ENCODE measurements around the gene PPP1R16B. TPM values are rescaled to one million over a fixed set of nuclear protein-coding genes. Genes with fewer than 3 reads are reported as not detected.

PPP1R16B gene
- total and polyA plus RNA-seq, 2 experiments from 2014 or later: 0.28 to 0.33 TPM

- Histone ChIP-seq H3K9me2 (replicated peaks; ENCODE audit: insufficient read depth) (no peaks in the 10 kb centered on the region), H3K4me2 (no peak overlapping the region), H3K79me2 (no peaks in the 10 kb centered on the region), H3K27ac (no peak overlapping the region), H3K36me3 (replicated peaks; ENCODE audit: insufficient read depth, low read depth) (no peaks in the 10 kb centered on the region), H2AFZ (no peak overlapping the region), H3K4me3 (no peak overlapping the region), H3K27me3 (no peaks in the 10 kb centered on the region), H3K4me1 (ENCODE audit: insufficient read depth) (no peaks in the 10 kb centered on the region), H4K20me1 (ENCODE audit: insufficient read depth, poor library complexity, severe bottlenecking) (no peaks in the 10 kb centered on the region), H3K9me3 (ENCODE audit: low read depth) (no peaks in the 10 kb centered on the region)
- 100% methylated on average over 9 of the region's 9 CpGs for WGBS (ENCODE audit: low lambda C conversion rate, missing lambda C conversion rate)
- TF ChIP-seq CTCF (IDR thresholded peaks at IDR 0.05; ENCODE audit: poor library complexity): no peak
- TF ChIP-seq EZH2 (IDR thresholded peaks at IDR 0.05; ENCODE audit: borderline replicate concordance): no peak
- no peak for TF ChIP-seq EZH2phosphoT487 (IDR thresholded peaks at IDR 0.05; ENCODE audit: low read depth, severe bottlenecking, unreplicated experiment)
- no peak for DNase-seq (ENCODE audit: low spot score)
These were observed 146.1 kb downstream of the PPP1R16B start for GRCh38 chr20:38951611-38952010.

- Histone ChIP-seq H4K20me1 (ENCODE audit: insufficient read depth, poor library complexity, severe bottlenecking) (no peaks in the 10 kb centered on the region), H3K36me3 (replicated peaks; ENCODE audit: insufficient read depth, low read depth) (no peaks in the 10 kb centered on the region), H3K27me3 (no peaks in the 10 kb centered on the region), H3K4me3 (no peak overlapping the region), H3K9me2 (replicated peaks; ENCODE audit: insufficient read depth) (no peaks in the 10 kb centered on the region), H2AFZ (no peak overlapping the region), H3K4me2 (no peak overlapping the region), H3K9me3 (ENCODE audit: low read depth) (no peaks in the 10 kb centered on the region), H3K4me1 (ENCODE audit: insufficient read depth) (no peaks in the 10 kb centered on the region), H3K79me2 (no peaks in the 10 kb centered on the region), H3K27ac (no peak overlapping the region)
- 98% methylated on average over 6 of the region's 6 CpGs for WGBS (ENCODE audit: low lambda C conversion rate, missing lambda C conversion rate)
- TF ChIP-seq EZH2 (IDR thresholded peaks at IDR 0.05; ENCODE audit: borderline replicate concordance): no peak
- DNase-seq (ENCODE audit: low spot score): no peak
These were observed 146.7 kb downstream of the PPP1R16B start for GRCh38 chr20:38952153-38952552.

GRCh38 chr20:38953630-38954340, 148.3 kb downstream of the PPP1R16B start:
- Histone ChIP-seq H3K79me2 (no peaks in the 10 kb centered on the region), H3K9me3 (ENCODE audit: low read depth) (no peaks in the 10 kb centered on the region), H3K36me3 (replicated peaks; ENCODE audit: insufficient read depth, low read depth) (no peaks in the 10 kb centered on the region), H3K4me3 (no peak overlapping the region), H3K9me2 (replicated peaks; ENCODE audit: insufficient read depth) (no peaks in the 10 kb centered on the region), H2AFZ (no peak overlapping the region), H3K4me1 (ENCODE audit: insufficient read depth) (no peaks in the 10 kb centered on the region), H4K20me1 (ENCODE audit: insufficient read depth, poor library complexity, severe bottlenecking) (no peaks in the 10 kb centered on the region), H3K27ac (no peak overlapping the region), H3K4me2 (no peak overlapping the region), H3K27me3 (no peaks in the 10 kb centered on the region)
- 93% methylated on average over 8 of the region's 8 CpGs for WGBS (ENCODE audit: low lambda C conversion rate, missing lambda C conversion rate)
- TF ChIP-seq EZH2phosphoT487 (IDR thresholded peaks at IDR 0.05; ENCODE audit: low read depth, severe bottlenecking, unreplicated experiment): no peak
- DNase-seq (ENCODE audit: low spot score): no peak

- H3K9me3 ChIP-seq (ENCODE audit: low read depth): no peaks in the 10 kb centered on the region
These were observed 151.9 kb downstream of the PPP1R16B start for GRCh38 chr20:38957235-38957876.

More at GRCh38 chr20:38957235-38957876, 151.9 kb downstream of the PPP1R16B start:
- no peak overlapping the region for H3K27ac ChIP-seq
- no peak overlapping the region for H2AFZ ChIP-seq
- H3K27me3 ChIP-seq: no peaks in the 10 kb centered on the region
- TF ChIP-seq CTCF (IDR thresholded peaks at IDR 0.05; ENCODE audit: poor library complexity): no peak
- TF ChIP-seq EZH2phosphoT487 (IDR thresholded peaks at IDR 0.05; ENCODE audit: low read depth, severe bottlenecking, unreplicated experiment): no peak
- no peak for TF ChIP-seq EZH2 (IDR thresholded peaks at IDR 0.05; ENCODE audit: borderline replicate concordance)
- 96% methylated on average over 5 of the region's 5 CpGs for WGBS (ENCODE audit: low lambda C conversion rate, missing lambda C conversion rate)
- H3K79me2 ChIP-seq: no peaks in the 10 kb centered on the region
- no peaks in the 10 kb centered on the region for H3K36me3 ChIP-seq (replicated peaks; ENCODE audit: insufficient read depth, low read depth)
- no peak overlapping the region for H3K4me3 ChIP-seq
- H4K20me1 ChIP-seq (ENCODE audit: insufficient read depth, poor library complexity, severe bottlenecking): no peaks in the 10 kb centered on the region
- H3K4me1 ChIP-seq (ENCODE audit: insufficient read depth): peaks cover 3% of the 10 kb centered on the region
- H3K9me2 ChIP-seq (replicated peaks; ENCODE audit: insufficient read depth): no peaks in the 10 kb centered on the region
- no peak overlapping the region for H3K4me2 ChIP-seq
- no peak for DNase-seq (ENCODE audit: low spot score)
